GM19238 (cell line): Measurements from ENCODE around the gene ATG14.
"Not testable (repeated sequence)": the region's sequence is repeated elsewhere in the genome, so short reads cannot be mapped to it uniquely, and the experiment has no call there.

Experiments used
- DNase-seq: peaks from one replicate; pipeline ENCODE4 v3.0.0; 2011; ENCODE audit warnings: low spot score; ENCODE audit not compliant: insufficient read length

Gene ATG14

DNA sequence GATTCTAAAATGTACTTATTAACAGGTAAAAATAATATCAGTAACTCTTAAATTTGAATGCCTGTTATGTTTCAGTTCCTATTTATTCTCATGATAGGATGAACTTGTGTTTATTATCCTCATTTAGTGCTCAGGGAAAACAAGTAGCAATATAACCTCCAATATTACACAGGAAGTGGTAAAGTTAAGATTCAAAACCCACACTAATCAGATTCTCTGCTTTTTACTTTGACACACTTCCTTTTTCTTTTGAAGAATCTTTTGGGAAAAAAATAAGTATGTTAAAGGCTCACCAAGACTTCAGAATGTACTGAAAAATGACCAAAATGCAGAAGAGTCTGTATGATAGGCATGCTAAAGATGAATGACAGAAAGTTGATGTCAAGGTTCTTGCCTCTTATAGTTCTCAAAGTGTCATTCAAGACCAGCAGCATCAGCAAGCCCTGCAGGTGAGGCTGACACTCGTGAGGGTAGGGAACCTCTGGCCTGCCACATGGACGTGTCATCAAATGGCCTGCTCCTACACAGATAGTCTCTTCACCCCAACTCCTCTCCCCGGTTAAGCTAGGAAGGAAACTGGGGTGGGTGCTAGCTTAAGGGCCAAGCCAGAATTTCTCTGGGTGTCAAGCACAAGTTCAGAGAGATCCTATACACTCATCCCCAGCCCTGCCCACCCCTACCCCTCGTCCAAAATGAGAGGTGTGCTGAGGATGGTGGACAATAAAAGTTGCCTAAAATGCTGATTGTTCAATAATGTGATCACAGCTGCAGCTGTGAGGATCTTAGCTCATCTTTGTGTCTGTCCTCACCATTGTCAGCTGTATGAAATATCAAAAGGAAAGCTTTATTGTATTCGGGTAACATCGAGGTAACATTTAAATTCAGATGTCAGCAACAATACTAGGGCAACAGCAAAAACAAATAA is 22.5 kb upstream of the ATG14 start:
- no peak for DNase-seq

DNA sequence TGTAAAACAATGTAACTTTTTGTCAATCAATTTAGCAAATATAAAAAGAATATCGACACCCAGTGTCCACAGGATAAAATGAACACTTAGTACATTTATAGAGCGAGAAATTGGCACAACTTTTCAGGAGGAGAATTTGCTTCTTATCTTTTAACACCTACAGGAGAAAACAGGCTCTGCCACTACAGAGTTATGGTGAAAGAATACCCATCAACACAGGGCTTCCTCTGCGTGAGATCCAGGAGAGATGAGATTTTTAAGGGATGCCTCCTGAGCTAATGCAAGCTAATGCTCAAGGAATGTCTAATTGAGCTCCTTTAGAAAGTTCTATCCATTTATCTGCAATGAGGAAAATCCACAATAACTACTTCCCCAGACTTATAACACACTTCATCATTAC is 21.0 kb upstream of the ATG14 start:
- no peak for DNase-seq

DNA sequence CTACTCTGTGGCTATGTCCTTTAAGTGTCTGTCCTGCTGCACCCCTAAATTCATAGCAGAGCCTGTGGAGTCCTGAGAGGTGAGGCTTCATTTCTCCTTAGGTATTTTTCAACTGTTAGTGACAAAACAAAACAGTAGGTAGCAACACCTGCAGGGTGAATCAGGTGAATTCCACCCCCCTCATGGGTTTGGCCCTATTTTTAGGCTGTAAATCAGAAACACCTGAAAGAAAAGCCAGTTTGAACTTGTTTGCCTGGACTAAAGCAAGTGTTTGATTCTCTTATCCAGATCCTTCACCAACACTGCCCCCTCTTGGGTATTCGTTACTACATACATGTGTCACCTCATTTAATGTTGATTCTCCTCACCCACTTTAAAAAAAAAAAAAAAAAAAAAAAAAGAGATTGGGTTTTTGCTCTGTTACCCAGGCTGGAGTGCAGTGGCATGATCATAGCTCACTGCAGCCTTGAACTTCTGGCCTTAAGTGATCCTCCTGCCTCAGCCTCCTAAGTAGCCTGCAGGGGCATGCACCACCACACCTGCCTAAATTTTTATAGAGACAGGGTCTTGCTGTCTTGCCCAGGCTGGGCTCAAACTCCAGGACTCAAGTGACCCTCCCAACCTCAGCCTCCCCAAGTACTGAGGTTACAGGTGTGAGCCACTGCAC is 18.5 kb upstream of the ATG14 start:
- DNase-seq = no peak

DNA sequence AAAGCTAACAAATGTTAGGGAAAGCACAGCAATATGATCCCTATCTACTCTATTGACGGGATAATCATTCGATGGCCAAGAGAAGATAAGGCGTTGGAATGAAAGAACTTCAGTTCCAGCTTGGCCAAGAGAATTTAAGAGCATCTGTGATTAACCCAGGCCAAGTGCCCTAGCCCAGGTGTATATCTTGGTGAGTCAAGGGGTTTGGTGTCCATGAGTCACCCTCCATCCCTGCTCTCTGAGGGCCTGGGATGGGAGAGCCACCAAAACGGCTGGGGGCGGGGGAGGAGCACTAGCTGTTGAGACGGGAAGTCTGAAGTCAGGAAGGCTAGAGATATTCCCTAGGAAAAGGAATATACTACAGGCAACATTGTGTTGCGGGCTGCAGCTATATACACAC is 15.8 kb upstream of the ATG14 start:
- no peak for DNase-seq

DNA sequence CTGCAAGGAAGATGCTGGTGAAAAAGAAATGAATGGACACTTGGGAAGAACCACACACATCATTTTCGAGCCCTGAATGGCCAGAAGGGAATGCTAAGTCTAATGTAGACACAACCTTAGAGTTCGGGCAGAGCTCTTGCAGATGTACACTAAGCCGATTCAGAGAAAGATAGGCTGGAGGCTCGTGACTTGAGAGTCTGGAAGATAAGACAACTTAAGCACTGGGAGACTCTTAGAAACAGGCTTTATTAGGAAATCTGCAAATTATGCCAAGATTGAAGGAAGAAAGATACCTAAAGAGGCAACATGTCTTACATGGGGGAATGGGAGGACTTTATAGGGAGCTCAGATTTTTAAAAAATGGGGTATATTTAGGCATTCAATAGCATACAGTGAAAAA is 15.3 kb upstream of the ATG14 start:
- DNase-seq = no peak

DNA sequence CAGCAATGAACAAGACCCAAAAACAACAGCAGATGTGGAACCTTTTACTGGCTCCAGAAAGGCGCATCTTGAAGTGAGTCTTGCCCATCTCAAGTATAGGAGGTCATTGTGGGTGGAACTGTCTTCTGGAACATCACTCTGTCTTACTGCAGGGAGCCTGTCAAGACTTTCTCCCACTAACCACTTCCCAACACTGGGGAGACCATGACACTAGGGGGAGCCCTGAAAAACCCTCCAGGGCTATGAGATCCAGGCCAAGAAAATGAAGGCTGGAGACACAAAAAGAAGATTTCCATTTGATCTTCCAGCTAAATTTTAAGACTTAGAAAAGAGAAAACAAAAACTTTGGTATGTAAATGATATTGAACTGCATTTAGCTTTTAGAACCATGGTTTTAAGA is 13.5 kb upstream of the ATG14 start:
- no peak for DNase-seq

DNA sequence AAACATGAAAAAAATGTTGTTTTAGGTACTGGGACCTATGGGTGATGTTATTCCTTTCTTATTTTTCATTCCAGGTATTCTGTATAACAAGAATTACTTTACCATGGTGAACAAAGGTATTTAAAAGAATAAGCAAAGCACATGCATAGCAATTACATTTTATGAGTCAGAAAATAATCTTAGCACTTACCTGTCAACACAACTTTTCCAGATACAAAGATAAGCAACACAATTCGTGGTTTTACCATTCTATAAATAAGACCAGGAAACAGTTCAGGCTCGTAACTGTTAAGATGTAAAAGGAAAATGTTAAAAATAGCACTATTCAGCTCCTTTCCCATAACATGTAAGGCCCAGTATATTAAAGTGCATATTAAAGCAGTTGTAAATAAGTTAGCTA is 12.3 kb upstream of the ATG14 start:
- no peak for DNase-seq

DNA sequence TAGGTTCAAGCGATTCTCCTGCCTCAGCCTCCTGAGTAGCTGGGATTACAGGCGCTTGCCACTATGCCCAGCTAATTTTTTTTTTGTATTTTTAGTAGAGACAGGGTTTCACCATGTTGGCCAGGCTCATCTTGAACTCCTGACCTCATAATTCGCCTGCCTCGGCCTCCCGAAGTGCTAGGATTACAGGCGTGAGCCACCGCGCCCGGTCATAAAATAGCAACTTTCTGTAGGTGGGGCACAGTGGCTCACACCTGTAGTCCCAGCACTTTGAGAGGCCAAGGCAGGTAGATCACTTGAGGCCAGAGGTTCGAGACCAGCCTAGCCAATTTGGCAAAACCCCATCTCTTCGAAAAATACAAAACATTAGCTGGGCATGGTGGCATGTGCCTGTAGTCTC is 10.7 kb upstream of the ATG14 start:
- not testable (repeated sequence) for DNase-seq

DNA sequence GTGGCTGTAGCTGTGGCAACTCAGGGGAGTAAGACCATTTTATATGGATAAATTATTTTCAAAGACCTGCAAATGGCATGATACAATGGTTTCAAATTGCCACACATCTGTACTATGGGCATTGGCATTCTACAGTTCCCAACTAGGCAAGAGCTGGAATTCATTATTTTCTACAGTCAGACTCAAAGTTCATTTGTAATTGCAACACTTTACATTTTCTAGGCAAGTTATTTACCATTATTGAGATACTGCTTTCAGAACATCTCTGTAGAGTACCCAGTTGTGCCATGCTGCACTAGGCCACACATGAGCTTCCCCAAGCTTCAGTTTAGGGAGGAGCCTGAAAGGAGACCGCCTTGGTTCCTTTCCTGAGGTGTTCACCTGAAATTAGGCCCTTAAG is 8.0 kb upstream of the ATG14 start:
- no peak for DNase-seq

DNA sequence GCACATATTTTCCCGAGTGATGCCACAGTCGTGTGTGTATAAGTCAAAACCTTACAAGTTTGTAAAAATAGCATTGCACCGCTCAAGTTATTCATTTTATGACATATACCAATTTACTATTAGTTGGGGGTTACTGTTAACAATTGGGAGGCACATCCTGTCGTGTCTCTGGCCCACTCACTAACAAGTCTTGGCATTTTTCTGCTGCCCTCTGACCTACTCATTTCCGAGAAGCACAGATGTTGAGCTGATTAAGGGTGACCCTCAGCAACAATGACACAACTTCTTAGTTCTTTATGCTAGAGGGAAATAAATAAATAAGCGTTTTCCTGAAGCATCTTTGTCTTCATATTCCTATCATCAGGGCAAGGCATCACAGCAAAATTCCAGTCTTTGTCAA is 6.8 kb upstream of the ATG14 start:
- no peak for DNase-seq

DNA sequence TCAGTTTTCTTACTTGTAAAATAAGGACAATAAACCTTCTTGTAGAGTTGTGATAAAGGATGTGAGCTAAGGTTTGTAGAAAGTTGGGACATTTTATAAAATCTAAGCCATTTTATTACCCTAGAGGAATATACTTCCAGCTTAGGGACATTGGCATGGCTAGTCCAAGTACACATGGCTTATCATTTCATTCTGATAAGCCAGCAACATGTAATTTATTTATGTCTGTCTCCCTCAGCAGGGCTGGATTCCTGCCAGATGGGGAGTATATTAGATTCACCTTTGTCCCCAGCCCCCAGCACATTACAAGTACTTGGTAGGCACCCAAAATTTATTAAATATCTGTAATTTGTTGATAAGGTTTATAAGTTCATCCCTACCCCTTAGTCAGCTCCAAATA is 6.3 kb upstream of the ATG14 start:
- no peak for DNase-seq

DNA sequence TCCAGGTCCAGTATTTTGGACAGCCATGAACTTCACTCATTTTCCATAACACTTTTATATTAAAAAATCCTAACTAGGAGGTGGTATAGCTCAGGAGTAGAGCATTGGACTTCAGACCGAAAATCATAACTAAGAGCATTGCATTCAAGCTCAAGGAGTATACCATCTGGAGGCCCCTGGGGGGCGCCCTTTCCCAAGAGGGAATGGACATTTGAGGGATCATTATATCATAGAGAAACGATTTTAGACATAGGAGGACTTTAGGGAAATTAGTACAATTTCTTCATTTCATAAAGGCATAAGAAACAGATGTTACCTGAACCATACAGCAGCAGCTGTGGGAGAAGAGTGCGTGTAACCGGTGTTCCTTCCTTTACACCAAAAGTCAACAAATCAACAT is 5.2 kb upstream of the ATG14 start:
- DNase-seq = no peak

DNA sequence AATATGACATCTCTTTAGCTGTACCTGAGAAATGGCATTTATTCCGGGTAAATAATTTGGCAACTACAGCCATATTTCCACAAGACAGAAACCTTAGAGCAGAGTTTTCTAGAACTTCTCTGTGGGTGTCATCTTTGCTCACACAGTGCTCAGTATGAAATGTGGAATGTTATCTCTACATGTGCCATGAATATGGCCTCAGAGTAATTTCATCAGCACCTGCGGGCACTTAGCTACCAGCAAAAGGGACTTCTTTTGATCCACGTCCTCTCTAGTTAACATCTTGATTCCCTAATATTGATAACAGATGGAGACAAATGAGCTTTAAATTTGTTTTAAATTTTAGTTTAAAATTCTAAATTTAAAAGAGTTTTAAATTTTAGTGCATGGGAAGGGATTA is 2.9 kb upstream of the ATG14 start:
- no peak for DNase-seq

DNA sequence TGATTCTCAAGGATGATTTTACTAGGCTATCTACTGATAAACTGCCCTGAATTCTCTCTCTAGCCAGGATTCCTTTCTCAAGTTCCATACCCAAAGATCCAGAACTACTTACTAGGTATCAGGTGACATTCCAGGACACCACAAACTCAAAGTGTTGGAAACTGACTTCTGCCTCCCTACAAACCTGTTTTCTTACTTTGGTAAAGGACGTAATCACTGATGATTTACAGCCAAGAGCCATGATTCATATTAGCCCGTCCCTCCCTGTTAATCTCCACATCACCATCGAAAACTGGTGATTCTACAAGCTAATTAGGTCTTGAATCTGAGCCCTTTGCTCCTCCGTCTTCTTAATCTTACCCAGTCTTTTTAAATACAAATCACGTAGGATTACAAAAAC is 1.0 kb upstream of the ATG14 start:
- DNase-seq = no peak

DNA sequence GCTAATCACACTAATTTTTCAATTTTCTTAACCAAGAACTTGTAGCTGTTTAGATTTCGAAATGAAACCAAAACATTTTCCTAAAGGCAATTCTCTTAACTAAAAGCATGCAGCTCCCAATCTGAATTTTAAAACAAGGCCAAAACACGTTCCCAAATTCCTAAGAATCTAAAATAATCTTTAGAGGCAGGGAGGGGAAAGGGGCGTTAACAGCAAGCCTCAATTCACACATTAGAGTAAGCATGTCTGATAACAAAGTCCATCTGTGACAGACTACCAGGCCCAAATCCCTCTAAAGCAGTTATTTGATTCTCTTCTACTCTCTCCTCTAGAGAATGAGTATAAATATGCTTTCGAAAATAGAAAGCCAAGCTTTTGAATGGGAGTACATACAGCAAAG is 754 bp downstream of the ATG14 start:
- no peak for DNase-seq

DNA sequence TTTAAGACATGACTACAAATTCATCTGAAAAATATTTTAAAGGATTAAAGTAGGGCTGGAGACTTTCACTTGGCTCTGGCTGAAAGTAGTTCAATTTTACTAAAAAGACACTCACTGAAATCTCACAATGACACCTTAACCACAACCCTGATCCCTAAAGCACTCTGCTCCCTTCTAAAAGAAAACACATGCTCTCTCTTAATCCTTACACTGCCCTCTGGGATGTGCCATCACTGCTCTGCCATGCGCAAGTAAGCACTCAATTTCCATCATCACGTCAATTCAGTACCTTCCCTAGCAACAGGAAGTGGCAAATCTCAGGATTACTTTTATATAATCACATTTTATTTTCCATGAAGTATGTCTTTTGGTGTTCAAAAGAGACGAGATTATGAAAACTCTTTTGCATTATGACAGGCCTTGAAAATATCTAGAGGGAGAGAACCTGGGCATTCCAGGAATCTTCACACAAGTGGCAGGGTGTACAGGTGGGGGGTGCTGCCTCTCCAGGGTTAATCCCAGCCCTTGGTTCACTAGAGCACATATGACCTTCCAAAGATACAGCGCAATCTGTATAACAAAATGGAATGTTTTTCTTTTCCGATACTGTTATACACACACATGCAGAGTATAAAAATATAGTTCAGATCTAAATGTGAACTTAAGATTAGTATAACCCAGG is 7.3 kb downstream of the ATG14 start:
- no peak for DNase-seq

DNA sequence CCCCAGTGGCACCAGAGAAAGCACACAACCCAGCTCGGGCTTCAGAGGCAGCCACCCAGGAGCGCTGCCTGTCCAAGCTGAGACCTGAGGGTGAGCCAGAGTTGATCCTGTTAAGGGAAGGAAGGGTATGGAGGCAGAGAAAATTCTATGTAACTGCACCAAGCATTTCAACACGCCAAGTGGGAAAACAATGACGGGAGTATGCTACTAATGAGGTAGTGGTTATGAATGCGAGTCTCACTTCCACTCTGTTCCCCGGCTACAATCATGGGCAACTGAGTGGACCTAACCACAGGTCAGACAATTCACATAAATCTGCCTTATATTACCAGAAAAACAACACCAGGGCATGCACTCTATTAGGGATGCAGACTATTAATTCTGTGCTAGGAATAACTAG is 9.9 kb downstream of the ATG14 start:
- DNase-seq = no peak

DNA sequence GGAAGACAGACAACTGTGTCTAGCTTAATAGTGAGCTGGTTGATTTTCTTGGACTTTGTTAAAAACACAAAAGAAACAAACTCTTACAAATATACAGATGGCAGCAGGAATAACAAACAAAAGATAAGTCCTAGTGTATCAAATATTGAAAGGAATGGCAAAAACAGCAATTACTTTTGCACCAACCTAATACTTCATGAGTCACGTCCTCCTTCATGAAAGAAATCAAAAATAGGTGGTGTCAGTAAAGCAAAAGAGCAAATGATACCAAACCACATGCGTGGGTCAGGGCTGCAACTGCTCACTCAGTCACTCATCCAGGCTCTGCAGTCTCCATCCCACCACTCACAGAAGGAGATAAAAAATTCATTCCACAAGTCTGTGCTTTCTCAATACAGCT is 11.8 kb downstream of the ATG14 start:
- DNase-seq = no peak

DNA sequence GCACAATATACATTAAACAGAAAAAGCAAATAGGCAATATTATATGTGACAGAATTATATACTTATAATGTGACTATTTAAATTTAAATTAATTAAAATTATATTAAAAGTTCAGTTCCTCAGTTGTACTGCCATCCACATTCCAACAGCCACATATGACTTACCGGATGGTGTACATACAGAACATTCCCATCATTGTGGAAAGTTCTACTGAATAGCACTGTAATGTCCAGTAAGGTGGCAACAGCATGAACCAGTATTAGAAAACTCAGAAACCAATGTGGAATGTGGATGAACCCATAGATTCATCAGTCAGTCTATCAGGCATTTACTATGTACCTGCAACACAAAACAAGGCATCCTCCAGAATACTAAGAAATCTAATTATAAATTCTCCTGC is 12.4 kb downstream of the ATG14 start:
- DNase-seq = no peak

DNA sequence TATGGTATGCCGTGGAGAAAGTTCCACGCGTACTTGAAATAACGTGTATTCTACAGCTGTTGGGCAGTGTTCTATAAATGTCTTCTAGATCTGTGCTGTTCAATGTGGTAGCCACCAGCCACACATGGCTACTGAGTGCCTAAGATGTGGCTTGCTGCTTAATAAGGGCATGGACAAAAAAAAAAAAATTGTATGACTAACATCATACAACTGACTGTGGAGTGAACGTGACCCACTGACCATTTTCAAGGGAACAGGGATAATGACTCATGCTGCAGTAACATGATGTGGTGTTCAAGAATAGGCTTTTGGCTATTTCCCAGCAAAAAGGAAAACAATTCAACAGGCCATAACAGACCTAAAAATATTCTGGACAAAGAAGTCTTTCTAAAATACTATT is 13.0 kb downstream of the ATG14 start:
- DNase-seq = no peak

DNA sequence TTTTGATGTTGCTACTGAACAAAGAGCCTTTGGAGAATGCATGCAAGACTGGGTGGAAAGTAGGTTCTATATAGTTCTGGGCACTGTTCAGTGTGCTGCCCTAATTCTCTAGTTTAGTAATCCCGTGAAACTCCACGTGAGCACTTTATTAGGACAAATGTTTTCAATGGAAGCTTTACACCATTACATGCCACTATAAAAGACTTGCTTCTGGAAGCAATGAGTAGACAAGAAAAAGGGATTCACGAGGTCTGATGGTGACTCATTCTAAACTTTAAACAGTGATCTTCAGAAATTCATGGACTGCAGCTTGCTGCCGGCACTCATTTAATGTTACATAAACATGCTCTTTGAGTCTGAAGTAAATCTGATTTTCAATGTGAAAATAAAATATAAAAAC is 22.3 kb downstream of the ATG14 start:
- no peak for DNase-seq

DNA sequence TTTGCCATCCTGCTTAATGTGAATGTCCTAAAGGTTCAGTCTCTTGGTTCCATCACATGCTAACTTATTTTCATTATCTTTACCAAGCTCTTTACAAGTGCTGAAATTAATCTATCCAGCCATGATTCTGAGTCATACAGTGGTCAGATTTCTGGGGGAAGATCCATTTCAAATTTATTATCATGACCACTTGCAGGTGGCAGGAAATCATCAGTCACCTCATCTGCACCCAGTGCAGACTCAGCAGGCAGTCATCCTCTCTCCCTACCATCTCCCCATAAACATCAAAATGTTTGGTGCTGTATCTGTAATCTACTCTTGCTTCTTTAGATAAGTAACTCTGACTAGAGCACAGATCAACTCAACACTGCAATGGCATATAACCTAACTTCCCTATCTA is 23.5 kb downstream of the ATG14 start:
- DNase-seq = no peak

DNA sequence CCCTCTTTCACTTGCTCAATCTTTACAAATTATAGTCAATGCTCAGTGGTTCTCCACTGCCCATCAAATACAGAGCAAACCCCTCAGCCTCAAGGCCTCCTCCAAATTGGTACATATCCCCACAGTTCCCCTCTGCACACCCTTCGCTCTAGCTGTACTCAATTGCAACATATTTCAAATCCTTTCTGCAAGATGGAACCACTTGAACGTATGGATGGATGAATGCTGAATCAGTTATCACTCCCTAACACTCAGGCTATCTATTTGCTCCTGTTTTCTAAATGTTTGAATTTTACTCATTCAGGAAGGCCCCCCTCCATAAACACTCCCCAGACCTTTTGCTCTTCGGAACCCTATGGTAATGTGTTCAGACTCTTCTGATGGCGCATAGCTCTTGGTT is 24.5 kb downstream of the ATG14 start:
- DNase-seq = no peak
